GM23338 (cell line): ENCODE results near the gene ZBTB7B. TPM values are rescaled to one million over a fixed set of nuclear protein-coding genes. Genes with fewer than 3 reads are reported as not detected.

Experiments used
- ATAC-seq: fragments of 200-7000 bp; cut with Tn5 transposase; 3 replicates; pipeline ENCODE4 v1.9.1; 2020
- DNase-seq: peaks from one replicate; pipeline ENCODE4 v3.0.0-alpha.2; 2015; ENCODE audit warnings: low spot score
- H2AFZ ChIP-seq: fragments of 200-600 bp; sonication (generic); 2 replicates; pipeline ENCODE4 v1.8.0; 2016; ENCODE audit warnings: antibody characterized with exemption, mild to moderate bottlenecking, moderate library complexity
- H3F3A ChIP-seq: fragments of 200-600 bp; sonication (generic); replicated peaks from 2 replicates; pipeline ENCODE4 v1.8.0; 2017; ENCODE audit warnings: antibody characterized with exemption, mixed run types, low read depth
- H3K27ac ChIP-seq: fragments of 200-600 bp; sonication (generic); 2 replicates; pipeline ENCODE4 v1.6.1; 2016; ENCODE audit warnings: low read depth
- H3K27me3 ChIP-seq: fragments of 200-600 bp; sonication (generic); 2 replicates; pipeline ENCODE4 v1.8.0; 2016; ENCODE audit warnings: mild to moderate bottlenecking, mixed run types, moderate library complexity; ENCODE audit not compliant: insufficient read depth
- H3K36me3 ChIP-seq: fragments of 200-600 bp; sonication (generic); 2 replicates; pipeline ENCODE4 v1.8.0; 2016; ENCODE audit warnings: mild to moderate bottlenecking; ENCODE audit not compliant: insufficient read depth
- H3K4me1 ChIP-seq: fragments of 200-600 bp; sonication (generic); 2 replicates; pipeline ENCODE4 v1.8.0; 2016; ENCODE audit warnings: mild to moderate bottlenecking, moderate library complexity; ENCODE audit not compliant: insufficient read depth
- H3K4me2 ChIP-seq: fragments of 200-600 bp; sonication (generic); 2 replicates; pipeline ENCODE4 v1.7.1; 2017; ENCODE audit warnings: mixed run types
- H3K4me3 ChIP-seq: fragments of 200-600 bp; sonication (generic); 2 replicates; pipeline ENCODE4 v1.6.1; 2016; ENCODE audit warnings: mixed run types
- H3K79me2 ChIP-seq: fragments of 200-600 bp; sonication (generic); replicated peaks from 2 replicates; pipeline ENCODE4 v1.8.0; 2017; ENCODE audit warnings: mild to moderate bottlenecking; ENCODE audit not compliant: insufficient read depth
- H3K9me2 ChIP-seq: fragments of 200-600 bp; sonication (generic); 2 replicates; pipeline ENCODE4 v1.8.0; 2017; ENCODE audit not compliant: insufficient read depth
- H4K20me1 ChIP-seq: fragments of 200-600 bp; sonication (generic); replicated peaks from 2 replicates; pipeline ENCODE4 v1.8.0; 2017; ENCODE audit warnings: mild to moderate bottlenecking; ENCODE audit not compliant: insufficient read depth
- H3K27ac Mint-ChIP-seq: 2 replicates; pipeline ENCODE4 v1.8.0; 2020; ENCODE audit warnings: inconsistent platforms, mild to moderate bottlenecking, moderate library complexity, mixed read lengths
- H3K27me3 Mint-ChIP-seq: 3 replicates; pipeline ENCODE4 v1.8.0; 2022; ENCODE audit warnings: low read depth, mild to moderate bottlenecking, moderate library complexity, mixed read lengths, inconsistent platforms; ENCODE audit not compliant: insufficient read depth, poor library complexity
- H3K36me3 Mint-ChIP-seq: 3 replicates; pipeline ENCODE4 v1.8.0; 2021; ENCODE audit warnings: low read depth, mild to moderate bottlenecking, inconsistent platforms, moderate library complexity, mixed read lengths
- H3K4me1 Mint-ChIP-seq: 3 replicates; pipeline ENCODE4 v1.8.0; 2020; ENCODE audit warnings: mild to moderate bottlenecking, inconsistent platforms, mixed read lengths
- H3K4me3 Mint-ChIP-seq: 3 replicates; pipeline ENCODE4 v1.8.0; 2021; ENCODE audit warnings: moderate library complexity, mild to moderate bottlenecking, inconsistent platforms, mixed read lengths
- H3K9me3 Mint-ChIP-seq: 3 replicates; pipeline ENCODE4 v1.8.0; 2020; ENCODE audit warnings: moderate library complexity, mild to moderate bottlenecking, inconsistent platforms, mixed read lengths
- CREB1 ChIP-seq: fragments of 250-450 bp; sonication (Bioruptor Pico); IDR thresholded peaks from 2 replicates; pipeline ENCODE4 v1.5.0; 2020; ENCODE audit warnings: low read depth, mild to moderate bottlenecking, moderate library complexity
- EZH2 ChIP-seq: fragments of 200-600 bp; sonication (generic); IDR thresholded peaks from one replicate; pipeline ENCODE4 v1.8.0; 2017; ENCODE audit warnings: antibody characterized with exemption, mild to moderate bottlenecking, low read depth; ENCODE audit not compliant: unreplicated experiment
- JUNB ChIP-seq: IDR thresholded peaks from one replicate; pipeline ENCODE4 v1.6.1; 2016; ENCODE audit warnings: antibody characterized with exemption; ENCODE audit not compliant: unreplicated experiment
- NANOG ChIP-seq: IDR thresholded peaks from 2 replicates; pipeline ENCODE4 v1.6.1; 2016; ENCODE audit warnings: antibody characterized with exemption, borderline replicate concordance
- POLR2AphosphoS5 ChIP-seq: IDR thresholded peaks from 2 replicates; pipeline ENCODE4 v1.6.1; 2016; ENCODE audit warnings: antibody characterized with exemption, low read depth
- ZNF114 ChIP-seq: fragments of 250-450 bp; sonication (Bioruptor Pico); IDR thresholded peaks from 2 replicates; pipeline ENCODE4 v1.5.0; 2020; ENCODE audit warnings: mild to moderate bottlenecking, moderate library complexity
- ZNF331 ChIP-seq: fragments of 250-450 bp; sonication (Bioruptor Pico); IDR thresholded peaks from 2 replicates; pipeline ENCODE4 v1.5.0; 2020; ENCODE audit warnings: low read depth, mild to moderate bottlenecking, moderate library complexity
- ZNF462 ChIP-seq: fragments of 250-450 bp; sonication (Bioruptor Pico); IDR thresholded peaks from 2 replicates; pipeline ENCODE4 v1.5.0; 2020; ENCODE audit warnings: mild to moderate bottlenecking, moderate library complexity
- polyA plus RNA-seq: library from polyadenylated mRNA; unstranded; fragments of >200 nt; fragmentation: Nextera tagmentation; extraction: Ambion mirVana; gene quantifications from 2 replicates; pipeline ENCODE4 v1.2.1, GENCODE V29; 2016
- total RNA-seq: library from RNA; depleted of rRNA; stranded (reverse); fragments of >200 nt; shearing (Covaris generic); gene quantifications from 2 replicates; pipeline ENCODE4 v1.2.3, GENCODE V29; 2014
- TF ChIP-seq, protein P1 (sequence below), 2 experiments: fragments of 200-600 bp in 1 of 2; sonication (generic) in 1 of 2; conservative IDR thresholded peaks; 2 replicates each; pipeline versions ENCODE4 v1.5.1 to v1.6.1; 2016 to 2017; ENCODE audit warnings: antibody characterized with exemption in 2 of 2, low read depth in 2 of 2, mild to moderate bottlenecking in 2 of 2, moderate library complexity in 1 of 2
- TF ChIP-seq, protein P2 (sequence below): IDR thresholded peaks from 2 replicates; pipeline ENCODE4 v1.6.1; 2016; ENCODE audit warnings: antibody characterized with exemption
- TF ChIP-seq, protein P3 (sequence below): IDR thresholded peaks from one replicate; pipeline ENCODE4 v1.6.1; 2018; ENCODE audit warnings: antibody characterized with exemption; ENCODE audit not compliant: unreplicated experiment

The ZBTB7B gene
- total and polyA plus RNA-seq, 2 experiments from 2014 or later: 3.6 to 32.6 TPM

DNA sequence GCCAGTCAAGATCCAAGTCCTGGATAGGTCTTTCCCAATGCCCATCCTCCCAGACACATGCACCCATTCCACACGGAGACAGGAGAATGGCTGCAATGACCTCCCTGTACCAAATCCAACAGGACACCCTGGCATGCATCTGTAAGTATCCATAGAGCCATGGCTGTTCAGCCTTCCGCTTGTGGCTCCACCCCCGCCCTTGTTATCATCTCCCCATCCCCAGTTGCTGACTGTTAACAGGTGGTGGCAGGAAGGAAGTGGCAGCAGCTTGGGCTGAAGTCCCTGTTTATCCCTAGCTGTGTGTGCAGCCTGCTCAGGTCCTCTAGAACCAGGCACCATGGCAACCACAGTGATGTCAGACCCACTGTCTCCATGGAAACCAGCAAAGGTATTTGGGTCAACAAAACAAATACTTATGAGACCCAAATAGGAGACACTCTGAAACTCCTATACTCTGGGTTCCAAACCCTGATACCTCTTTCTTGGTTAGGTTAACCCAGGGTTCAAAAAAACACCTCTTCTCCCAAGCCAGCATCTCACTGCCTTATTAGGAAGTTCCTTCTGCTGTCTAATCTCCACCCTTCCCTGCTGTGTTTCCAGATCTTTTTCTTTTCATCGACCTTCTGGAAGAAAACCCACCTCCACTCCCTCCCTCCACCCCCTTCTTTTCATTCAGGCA, 47.4 kb upstream of the ZBTB7B start:
- DNase-seq: peak; percentile 89
- H3K4me1 Mint-ChIP-seq: peaks cover 55% of the 10 kb centered on the region
- no peak overlapping the region for H2AFZ ChIP-seq

More for the DNA sequence above, 47.4 kb upstream of the ZBTB7B start:
- peaks cover 33% of the 10 kb centered on the region for H3K27me3 Mint-ChIP-seq
- no peaks in the 10 kb centered on the region for H3K9me3 Mint-ChIP-seq
- H3K4me1 ChIP-seq: peaks cover 30% of the 10 kb centered on the region
- peaks cover 14% of the 10 kb centered on the region for H3F3A ChIP-seq
- peaks cover 14% of the 10 kb centered on the region for H3K36me3 Mint-ChIP-seq
- H3K4me3 ChIP-seq: peak overlapping the region; percentile 50
- H3K27ac ChIP-seq: peak overlapping the region; percentile 88
- H3K27me3 ChIP-seq: no peaks in the 10 kb centered on the region
- peak overlapping the region; percentile 90 for H3K4me3 Mint-ChIP-seq
- peak overlapping the region; percentile 98 for H3K27ac Mint-ChIP-seq
- peaks cover 4% of the 10 kb centered on the region; the same call in 1 of the 2 replicates for H3K79me2 ChIP-seq
- ATAC-seq: peak; percentile 20
- peak overlapping the region; percentile 67 for H3K4me2 ChIP-seq
- H3K36me3 ChIP-seq: no peaks in the 10 kb centered on the region
- TF ChIP-seq, protein P1, sequence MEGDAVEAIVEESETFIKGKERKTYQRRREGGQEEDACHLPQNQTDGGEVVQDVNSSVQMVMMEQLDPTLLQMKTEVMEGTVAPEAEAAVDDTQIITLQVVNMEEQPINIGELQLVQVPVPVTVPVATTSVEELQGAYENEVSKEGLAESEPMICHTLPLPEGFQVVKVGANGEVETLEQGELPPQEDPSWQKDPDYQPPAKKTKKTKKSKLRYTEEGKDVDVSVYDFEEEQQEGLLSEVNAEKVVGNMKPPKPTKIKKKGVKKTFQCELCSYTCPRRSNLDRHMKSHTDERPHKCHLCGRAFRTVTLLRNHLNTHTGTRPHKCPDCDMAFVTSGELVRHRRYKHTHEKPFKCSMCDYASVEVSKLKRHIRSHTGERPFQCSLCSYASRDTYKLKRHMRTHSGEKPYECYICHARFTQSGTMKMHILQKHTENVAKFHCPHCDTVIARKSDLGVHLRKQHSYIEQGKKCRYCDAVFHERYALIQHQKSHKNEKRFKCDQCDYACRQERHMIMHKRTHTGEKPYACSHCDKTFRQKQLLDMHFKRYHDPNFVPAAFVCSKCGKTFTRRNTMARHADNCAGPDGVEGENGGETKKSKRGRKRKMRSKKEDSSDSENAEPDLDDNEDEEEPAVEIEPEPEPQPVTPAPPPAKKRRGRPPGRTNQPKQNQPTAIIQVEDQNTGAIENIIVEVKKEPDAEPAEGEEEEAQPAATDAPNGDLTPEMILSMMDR (conservative IDR thresholded peaks at IDR 0.05; ENCODE audit: low read depth in 2 of 2): no peak; a peak in 1 of 4 replicates
- TF ChIP-seq, protein P2, sequence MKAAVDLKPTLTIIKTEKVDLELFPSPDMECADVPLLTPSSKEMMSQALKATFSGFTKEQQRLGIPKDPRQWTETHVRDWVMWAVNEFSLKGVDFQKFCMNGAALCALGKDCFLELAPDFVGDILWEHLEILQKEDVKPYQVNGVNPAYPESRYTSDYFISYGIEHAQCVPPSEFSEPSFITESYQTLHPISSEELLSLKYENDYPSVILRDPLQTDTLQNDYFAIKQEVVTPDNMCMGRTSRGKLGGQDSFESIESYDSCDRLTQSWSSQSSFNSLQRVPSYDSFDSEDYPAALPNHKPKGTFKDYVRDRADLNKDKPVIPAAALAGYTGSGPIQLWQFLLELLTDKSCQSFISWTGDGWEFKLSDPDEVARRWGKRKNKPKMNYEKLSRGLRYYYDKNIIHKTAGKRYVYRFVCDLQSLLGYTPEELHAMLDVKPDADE: no peak
- no peak for TF ChIP-seq CREB1
- TF ChIP-seq JUNB: no peak
- TF ChIP-seq, protein P3, sequence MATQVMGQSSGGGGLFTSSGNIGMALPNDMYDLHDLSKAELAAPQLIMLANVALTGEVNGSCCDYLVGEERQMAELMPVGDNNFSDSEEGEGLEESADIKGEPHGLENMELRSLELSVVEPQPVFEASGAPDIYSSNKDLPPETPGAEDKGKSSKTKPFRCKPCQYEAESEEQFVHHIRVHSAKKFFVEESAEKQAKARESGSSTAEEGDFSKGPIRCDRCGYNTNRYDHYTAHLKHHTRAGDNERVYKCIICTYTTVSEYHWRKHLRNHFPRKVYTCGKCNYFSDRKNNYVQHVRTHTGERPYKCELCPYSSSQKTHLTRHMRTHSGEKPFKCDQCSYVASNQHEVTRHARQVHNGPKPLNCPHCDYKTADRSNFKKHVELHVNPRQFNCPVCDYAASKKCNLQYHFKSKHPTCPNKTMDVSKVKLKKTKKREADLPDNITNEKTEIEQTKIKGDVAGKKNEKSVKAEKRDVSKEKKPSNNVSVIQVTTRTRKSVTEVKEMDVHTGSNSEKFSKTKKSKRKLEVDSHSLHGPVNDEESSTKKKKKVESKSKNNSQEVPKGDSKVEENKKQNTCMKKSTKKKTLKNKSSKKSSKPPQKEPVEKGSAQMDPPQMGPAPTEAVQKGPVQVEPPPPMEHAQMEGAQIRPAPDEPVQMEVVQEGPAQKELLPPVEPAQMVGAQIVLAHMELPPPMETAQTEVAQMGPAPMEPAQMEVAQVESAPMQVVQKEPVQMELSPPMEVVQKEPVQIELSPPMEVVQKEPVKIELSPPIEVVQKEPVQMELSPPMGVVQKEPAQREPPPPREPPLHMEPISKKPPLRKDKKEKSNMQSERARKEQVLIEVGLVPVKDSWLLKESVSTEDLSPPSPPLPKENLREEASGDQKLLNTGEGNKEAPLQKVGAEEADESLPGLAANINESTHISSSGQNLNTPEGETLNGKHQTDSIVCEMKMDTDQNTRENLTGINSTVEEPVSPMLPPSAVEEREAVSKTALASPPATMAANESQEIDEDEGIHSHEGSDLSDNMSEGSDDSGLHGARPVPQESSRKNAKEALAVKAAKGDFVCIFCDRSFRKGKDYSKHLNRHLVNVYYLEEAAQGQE: no peak
- TF ChIP-seq ZNF331: no peak
- TF ChIP-seq ZNF462 (CRISPR knock-in tag): no peak
- TF ChIP-seq ZNF114 (CRISPR knock-in tag): no peak
- no peak for TF ChIP-seq EZH2
- TF ChIP-seq NANOG: no peak
- TF ChIP-seq POLR2AphosphoS5: no peak
- H3K9me2 ChIP-seq: no peaks in the 10 kb centered on the region
- peaks cover 10% of the 10 kb centered on the region for H4K20me1 ChIP-seq
